ENCODE measurements around the gene COQ3.
A peak's percentile ranks its signal among the peaks of the same experiment; 100 is the strongest.

Gene COQ3

GRCh38 chr6:99393698-99394531, at the start of gene COQ3:
Gene COQ3, minus strand, starts transcription at chr6:99394195. Its CDS starts 16 bp downstream, at chr6:99394179.
- DNase-seq (ENCODE audit: low read depth) = peak; percentile 66

- DNase-seq (ENCODE audit: low read depth) = peak; percentile 40
These were observed 40.9 kb upstream of the COQ3 start for GRCh38 chr6:99434702-99435530.

GRCh38 chr6:99432877-99433276, 38.9 kb upstream of the COQ3 start:
- no peak for DNase-seq (ENCODE audit: low read depth)

GRCh38 chr6:99431901-99432300, 37.9 kb upstream of the COQ3 start:
- no peak for DNase-seq (ENCODE audit: low read depth)

- no peak for DNase-seq (ENCODE audit: low read depth)
These were observed 34.0 kb upstream of the COQ3 start for GRCh38 chr6:99427988-99428387.

- peak; percentile 10 for DNase-seq (ENCODE audit: low read depth)
These were observed 32.4 kb upstream of the COQ3 start for GRCh38 chr6:99426451-99426757.

GRCh38 chr6:99425647-99426450, 31.9 kb upstream of the COQ3 start:
- DNase-seq (ENCODE audit: low read depth) = peak; percentile 91

GRCh38 chr6:99424761-99425646, 31.0 kb upstream of the COQ3 start, which contains the start of gene PNISR:
Gene PNISR, minus strand, starts transcription at chr6:99425308. Its CDS starts 10,649 bp downstream, at chr6:99414659.
- DNase-seq (ENCODE audit: low read depth) = peak; percentile 99

GRCh38 chr6:99424022-99424421, 30.0 kb upstream of the COQ3 start:
- DNase-seq (ENCODE audit: low read depth) = no peak

- no peak for DNase-seq (ENCODE audit: low read depth)
These were observed 28.9 kb upstream of the COQ3 start for GRCh38 chr6:99422912-99423311.

- no peak for DNase-seq (ENCODE audit: low read depth)
These were observed 23.1 kb upstream of the COQ3 start for GRCh38 chr6:99416892-99417767.

GRCh38 chr6:99416226-99416625, 22.2 kb upstream of the COQ3 start:
- no peak for DNase-seq (ENCODE audit: low read depth)

GRCh38 chr6:99415446-99415845, 21.5 kb upstream of the COQ3 start:
- peak; percentile 27 for DNase-seq (ENCODE audit: low read depth)

GRCh38 chr6:99412065-99412464, 18.1 kb upstream of the COQ3 start:
- DNase-seq (ENCODE audit: low read depth) = no peak

- DNase-seq (ENCODE audit: low read depth) = no peak
These were observed 15.7 kb upstream of the COQ3 start for GRCh38 chr6:99409672-99410071.

- no peak for DNase-seq (ENCODE audit: low read depth)
These were observed 13.1 kb upstream of the COQ3 start for GRCh38 chr6:99407076-99407475.

GRCh38 chr6:99402448-99402847, 8.5 kb upstream of the COQ3 start:
- no peak for DNase-seq (ENCODE audit: low read depth)

- DNase-seq (ENCODE audit: low read depth) = no peak
These were observed 3.3 kb upstream of the COQ3 start for GRCh38 chr6:99397287-99397686.

- DNase-seq (ENCODE audit: low read depth) = no peak
These were observed 663 bp downstream of the COQ3 start for GRCh38 chr6:99393366-99393697.

GRCh38 chr6:99390896-99391295, 3.1 kb downstream of the COQ3 start:
- DNase-seq (ENCODE audit: low read depth) = no peak

Measured in amniotic epithelial cell (primary cell).